HG03045 (cell line): Measurements from ENCODE around the gene AP3S2.

Experiments used
- ATAC-seq: cut with Tn5 transposase; IDR thresholded peaks from one replicate; pipeline ENCODE4 v1.9.1; 2021; ENCODE audit warnings: mild to moderate bottlenecking, moderate library complexity; ENCODE audit not compliant: unreplicated experiment

Gene AP3S2

GRCh38 chr15:89820666-89821611, 72.9 kb downstream of the AP3S2 start:
- no peak for ATAC-seq

GRCh38 chr15:89818287-89818686, 75.5 kb downstream of the AP3S2 start:
- ATAC-seq = no peak

GRCh38 chr15:89817701-89818280, 76.0 kb downstream of the AP3S2 start:
- ATAC-seq = no peak

- ATAC-seq = no peak
These were observed 78.0 kb downstream of the AP3S2 start for GRCh38 chr15:89815769-89816168.

- ATAC-seq = no peak
These were observed 79.6 kb downstream of the AP3S2 start for GRCh38 chr15:89814112-89814742.

GRCh38 chr15:89813381-89814111, 80.2 kb downstream of the AP3S2 start:
- no peak for ATAC-seq

- ATAC-seq = no peak
These were observed 80.9 kb downstream of the AP3S2 start for GRCh38 chr15:89812847-89813320.

GRCh38 chr15:89812011-89812846, 81.6 kb downstream of the AP3S2 start:
- no peak for ATAC-seq

- no peak for ATAC-seq
These were observed 83.0 kb downstream of the AP3S2 start for GRCh38 chr15:89810837-89811236.

GRCh38 chr15:89809787-89810148, 84.0 kb downstream of the AP3S2 start:
- no peak for ATAC-seq

- no peak for ATAC-seq
These were observed 84.6 kb downstream of the AP3S2 start for GRCh38 chr15:89809093-89809786.

- no peak for ATAC-seq
These were observed 85.5 kb downstream of the AP3S2 start for GRCh38 chr15:89808160-89808870.

- ATAC-seq = no peak
These were observed 86.1 kb downstream of the AP3S2 start for GRCh38 chr15:89807689-89808088.

GRCh38 chr15:89806559-89807550, 86.9 kb downstream of the AP3S2 start:
- no peak for ATAC-seq

- no peak for ATAC-seq
These were observed 87.6 kb downstream of the AP3S2 start for GRCh38 chr15:89806210-89806558.

GRCh38 chr15:89805241-89806209, 88.3 kb downstream of the AP3S2 start:
- no peak for ATAC-seq
